Activated CD4-positive, alpha-beta T cell treated with anti-CD3 and anti-CD28 coated beads, Interleukin-2, amount 50 U/mL, for 4 hours (primary cell): ENCODE measurements around the gene LCN6.
"Not testable (repeated sequence)": the region's sequence is repeated elsewhere in the genome, so short reads cannot be mapped to it uniquely, and the experiment has no call there.

Source experiments
- DNase-seq, 2 experiments: peaks; one replicate each; pipeline ENCODE4 v3.0.0-alpha.2; 2020

The LCN6 gene

GRCh38 chr9:136782452-136782851 is 34.1 kb upstream of the LCN6 start:
- no peak for DNase-seq

GRCh38 chr9:136779808-136780207 is 31.5 kb upstream of the LCN6 start:
- no peak for DNase-seq

DNA sequence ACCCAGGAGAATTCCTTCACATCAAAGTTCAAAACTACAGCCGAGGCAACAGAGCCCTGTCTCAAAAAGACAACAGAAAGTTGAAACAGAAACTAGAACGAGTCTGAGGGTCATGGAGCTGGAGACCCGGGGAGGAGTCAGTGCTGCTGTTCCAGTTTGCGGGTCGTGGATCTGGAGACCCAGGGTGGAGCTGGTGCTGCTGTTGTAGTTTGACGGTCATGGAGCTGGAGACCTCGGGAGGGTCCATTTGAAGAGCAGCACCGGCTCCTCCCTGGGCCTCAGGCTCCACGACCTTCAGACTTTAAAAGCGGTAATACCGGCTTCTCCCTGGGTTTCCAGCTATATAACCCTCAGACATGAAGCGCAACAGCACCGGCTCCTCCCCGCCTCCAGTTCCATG is 29.0 kb upstream of the LCN6 start:
- no peak for DNase-seq

- no peak for DNase-seq
These were observed 28.6 kb upstream of the LCN6 start for GRCh38 chr9:136776947-136777346.

DNA sequence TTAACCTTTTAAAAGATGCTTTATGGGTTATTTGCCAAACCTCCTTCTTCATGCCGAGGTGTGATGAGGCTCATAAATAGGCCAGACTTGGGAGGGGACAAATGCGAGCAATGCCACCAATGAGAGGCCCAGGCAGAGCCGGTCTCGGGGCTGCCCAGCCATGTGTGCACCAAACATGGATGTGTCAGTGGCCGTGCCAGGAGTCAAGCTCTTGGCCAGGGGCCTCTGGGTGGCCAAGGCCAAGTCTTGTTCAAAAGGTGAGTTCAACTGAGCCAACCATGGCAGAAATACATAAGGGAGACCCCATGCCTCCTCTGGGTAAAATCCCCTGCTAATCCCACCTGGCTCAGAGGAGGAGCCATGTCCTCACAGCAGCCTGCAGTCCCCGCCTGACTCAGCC is 26.9 kb upstream of the LCN6 start:
- DNase-seq = no peak

GRCh38 chr9:136774416-136775045 is 26.2 kb upstream of the LCN6 start:
- no peak for DNase-seq

DNA sequence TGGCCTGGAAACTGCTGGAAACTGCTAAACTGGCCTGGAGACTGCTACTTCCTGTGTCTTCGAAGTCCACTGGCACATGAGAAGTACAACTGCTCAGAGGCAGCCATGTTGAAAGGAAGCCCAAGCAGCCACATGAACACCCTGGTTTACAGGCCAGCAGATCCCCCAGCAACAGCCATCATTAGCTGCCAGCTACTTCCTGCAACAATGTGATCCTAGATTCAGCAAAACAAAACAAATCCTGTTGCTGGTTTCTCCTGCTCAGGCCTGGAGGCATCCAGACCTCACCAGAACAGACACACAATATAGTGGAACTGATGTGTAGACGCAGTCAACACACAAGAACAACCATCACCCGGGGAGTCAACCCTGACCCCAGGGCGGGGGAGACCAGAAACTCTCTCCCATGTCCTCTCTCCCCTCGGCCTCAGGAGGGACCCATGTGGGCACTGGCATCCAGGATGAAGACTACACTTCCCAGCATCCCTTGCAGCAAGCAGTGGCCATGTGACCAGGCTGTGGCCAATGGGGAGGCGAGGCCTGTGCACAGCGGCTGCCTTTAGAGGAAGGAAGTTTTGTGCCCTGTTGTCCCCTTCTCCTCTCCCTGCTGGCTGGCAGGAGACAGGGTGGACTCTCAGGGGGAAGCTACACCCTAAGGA is 25.2 kb upstream of the LCN6 start:
- DNase-seq = no peak

DNA sequence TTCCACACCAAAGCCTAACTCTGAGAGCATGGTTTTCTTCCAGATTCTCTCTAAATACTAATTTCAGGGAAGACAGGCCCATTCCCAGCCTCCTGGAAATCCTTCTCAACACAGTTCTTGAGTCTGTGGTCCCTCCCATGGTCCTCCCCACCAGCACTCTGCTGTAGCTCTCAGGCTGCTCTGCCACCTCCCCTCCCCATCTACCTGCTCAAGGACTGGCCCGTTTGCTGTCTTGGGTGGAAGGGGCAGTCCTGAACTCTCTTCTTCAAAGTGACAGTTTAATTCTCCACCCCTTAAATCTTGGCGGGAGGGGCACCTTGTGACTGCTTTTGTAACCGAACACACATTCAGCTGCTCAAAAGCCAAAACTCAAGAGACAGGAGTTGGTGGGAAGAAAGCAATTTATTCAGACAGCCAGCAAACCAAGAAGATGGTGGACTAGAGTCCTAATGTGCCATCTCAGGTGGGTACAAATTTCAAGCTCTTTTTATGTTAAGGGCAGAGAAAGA is 23.6 kb upstream of the LCN6 start:
- DNase-seq = no peak

DNA sequence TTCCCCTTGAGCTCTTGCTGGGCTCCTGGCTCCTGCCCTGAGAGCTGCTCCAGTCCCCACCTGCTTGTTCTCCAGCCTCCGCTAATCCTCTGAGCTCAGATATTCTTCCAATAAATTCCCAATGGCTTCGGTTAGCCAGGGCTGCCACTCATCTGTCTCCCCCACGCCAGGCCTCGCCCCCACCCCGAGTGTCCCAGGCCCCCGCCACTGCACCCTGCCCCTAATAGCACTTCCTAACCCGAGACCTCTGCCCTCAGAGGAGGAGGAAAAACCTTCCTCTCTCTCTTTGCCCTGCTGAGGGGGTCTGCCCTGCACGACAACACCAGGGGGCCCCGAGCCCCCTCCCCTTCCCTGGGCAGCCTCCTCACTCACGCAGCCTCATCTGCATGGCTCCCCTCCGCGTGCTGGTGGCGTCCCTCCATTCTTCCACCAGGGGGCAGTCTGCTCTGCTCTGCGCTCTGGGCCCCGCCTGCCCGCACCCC is 21.4 kb upstream of the LCN6 start:
- DNase-seq = peak; percentile 41

- peak; percentile 24 for DNase-seq
These were observed 18.2 kb upstream of the LCN6 start for GRCh38 chr9:136766410-136767120.

- not testable (repeated sequence) for DNase-seq
These were observed 17.6 kb upstream of the LCN6 start for GRCh38 chr9:136765745-136766409.

- no peak for DNase-seq
These were observed 16.7 kb upstream of the LCN6 start for GRCh38 chr9:136765041-136765440.

DNA sequence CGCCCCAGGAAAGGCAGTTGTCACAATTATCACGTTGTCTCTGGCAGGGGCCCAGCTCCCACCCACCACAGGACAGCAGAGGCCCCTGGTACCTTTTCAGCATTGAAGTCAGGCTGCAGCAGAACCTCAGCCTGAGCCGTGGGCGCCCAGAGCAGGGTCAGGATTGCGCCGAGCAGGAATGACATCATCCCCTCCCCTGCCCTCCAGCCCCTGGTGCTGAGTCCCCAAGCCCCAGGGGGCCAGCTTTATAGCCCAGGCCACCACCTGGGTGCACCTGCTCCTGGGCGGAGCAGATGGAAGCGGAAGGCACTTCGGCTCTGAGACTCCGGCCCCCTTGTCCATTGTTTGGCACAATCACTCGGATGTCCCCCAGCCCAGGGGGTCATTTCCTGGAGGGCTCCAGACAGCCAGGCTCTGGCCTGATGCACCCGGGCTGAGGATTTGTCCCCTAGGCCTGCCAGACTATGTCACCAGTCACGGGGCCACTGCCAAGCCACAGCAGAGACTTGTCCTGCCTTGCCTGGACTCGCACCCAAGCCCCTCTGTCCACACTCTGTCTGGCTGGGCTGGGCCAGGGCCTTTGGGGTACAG is 16.1 kb upstream of the LCN6 start, which contains the start of gene LCN15:
LCN15 (minus strand) TSS at position 218 of the 591 bp plus-strand sequence; CDS start at position 188, 30 bp downstream.
- no peak for DNase-seq

DNA sequence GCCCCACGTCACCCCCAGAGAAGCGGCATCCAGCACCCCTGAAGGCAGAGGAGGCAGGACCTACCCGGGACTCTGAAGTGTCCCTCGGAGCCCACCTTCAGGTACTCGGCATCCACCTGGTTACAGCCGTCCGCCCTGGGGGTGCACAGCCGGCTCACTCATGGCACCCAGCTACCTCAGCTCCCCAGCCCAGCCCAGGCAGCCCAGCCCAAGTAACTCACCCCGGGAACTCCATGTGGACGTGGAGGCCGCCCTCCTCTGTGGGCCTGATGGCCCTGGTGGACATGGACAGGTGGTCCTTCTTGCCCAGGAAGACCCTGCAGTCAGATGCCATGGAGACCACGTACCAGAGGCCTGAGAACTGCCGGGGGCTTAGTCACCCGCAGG is 15.3 kb upstream of the LCN6 start:
- DNase-seq = no peak

DNA sequence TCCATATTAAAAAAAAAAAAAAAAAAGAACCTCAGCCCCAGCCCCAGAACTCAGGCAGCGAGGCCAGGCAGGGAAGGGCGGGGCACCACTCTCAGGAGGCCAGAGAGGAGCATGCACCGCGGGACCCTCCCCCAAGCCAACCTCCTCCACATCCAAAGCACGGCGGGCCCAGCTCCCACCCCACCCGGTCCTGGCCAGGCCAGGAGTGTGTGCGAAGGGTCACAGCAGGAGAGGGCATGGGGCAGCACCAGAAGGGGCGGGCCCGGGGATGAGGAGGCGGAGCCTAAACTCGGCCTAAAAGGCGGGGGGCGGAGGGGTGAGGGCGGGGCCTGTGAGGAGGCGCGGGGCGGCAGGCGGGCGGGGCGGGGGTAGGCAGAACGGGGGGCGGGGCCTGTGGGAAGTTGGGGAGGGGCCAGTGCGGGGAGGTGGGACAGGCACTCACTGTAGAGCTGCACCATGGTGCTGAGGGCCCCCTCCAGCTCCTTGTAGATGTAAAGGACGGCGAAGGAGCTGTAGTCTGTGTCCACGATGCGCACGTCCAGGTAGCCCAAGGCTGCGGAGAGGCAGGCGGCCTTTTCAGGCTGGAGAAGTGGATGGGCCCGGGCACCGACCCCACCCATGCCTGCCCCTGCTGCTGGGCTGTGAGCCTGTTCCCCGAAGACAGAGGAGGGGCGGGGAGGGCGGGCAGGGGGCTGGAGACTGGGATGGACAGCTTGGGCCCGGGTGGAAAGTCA is 14.8 kb upstream of the LCN6 start:
- peak; percentile 17 to 22 for DNase-seq

DNA sequence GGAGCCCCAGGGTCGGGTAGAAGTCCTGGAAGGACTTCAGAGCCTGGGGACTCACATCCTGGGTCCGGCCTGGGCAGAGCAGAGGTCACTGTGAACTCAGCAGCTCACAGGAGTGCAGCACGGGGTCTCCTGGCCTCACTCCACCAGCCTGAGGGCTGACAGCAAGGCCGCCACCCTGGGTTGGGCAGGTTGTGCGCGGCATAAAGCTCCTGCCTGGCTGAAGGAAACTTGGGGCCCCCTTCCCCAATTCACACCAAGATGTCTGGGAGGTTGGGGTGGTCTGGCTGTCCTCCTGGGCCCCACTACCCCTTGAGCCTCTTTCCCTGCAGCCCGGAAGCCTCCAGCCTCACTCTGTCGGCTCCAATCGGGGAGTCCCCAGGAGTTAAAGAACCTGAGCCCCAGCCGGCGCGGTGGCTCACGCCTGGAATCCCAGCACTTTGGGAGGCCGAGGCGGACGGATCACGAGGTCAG is 13.9 kb upstream of the LCN6 start:
- no peak for DNase-seq

DNA sequence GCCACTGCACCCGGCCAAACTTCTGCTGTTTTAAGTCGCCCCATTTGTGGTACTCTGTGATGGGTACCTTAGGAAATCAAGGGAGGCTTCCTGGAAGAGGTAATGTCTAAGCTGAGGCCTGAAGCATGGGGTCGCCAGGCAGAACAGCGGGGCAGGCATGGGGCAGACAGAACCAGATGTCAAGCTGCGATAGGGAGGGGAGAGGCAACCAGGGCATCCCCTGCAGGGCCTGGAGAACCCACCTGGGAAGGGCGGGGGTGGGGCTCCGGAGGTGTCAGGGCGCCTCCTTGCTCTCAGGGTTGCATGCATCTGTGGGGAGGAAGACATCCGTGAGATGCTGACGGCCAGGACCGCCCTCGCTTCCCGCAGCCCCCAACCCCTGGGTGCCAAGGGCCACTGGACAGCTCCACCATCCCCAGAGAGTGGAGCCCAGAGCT is 13.2 kb upstream of the LCN6 start:
- no peak for DNase-seq

DNA sequence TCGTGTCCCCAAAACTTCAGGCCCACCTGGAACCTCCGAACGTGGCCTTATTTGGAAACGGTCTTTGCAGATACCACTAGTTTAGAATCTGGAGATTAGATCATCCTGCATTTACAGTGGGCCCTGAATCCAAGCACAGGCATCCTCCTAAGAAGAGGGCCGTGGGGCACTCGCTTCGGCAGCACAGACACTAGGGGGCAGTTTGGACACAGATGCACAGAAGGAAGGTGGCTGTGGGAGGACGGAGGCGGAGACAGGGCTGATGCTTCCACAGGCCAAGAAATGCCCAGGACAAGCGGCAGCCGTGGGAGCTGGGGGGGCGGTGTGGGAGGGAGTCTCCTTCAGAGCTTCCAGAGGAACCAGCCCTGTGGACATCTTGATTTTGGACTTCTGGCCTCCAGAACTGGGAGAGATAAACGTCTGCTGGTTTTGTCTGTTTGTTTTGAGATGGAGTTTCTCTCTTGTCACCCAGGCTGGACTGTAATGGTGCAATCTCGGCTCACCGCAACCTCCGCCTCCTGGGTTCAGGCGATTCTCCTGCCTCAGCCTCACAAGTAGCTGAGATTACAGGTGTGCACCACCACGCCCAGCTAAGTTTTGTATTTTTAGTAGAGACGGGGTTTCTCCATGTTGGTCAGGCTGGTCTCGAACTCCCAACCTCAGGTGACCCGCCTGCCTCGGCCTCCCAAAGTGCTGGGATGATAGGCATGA is 12.7 kb upstream of the LCN6 start:
- DNase-seq = not testable (repeated sequence)

DNA sequence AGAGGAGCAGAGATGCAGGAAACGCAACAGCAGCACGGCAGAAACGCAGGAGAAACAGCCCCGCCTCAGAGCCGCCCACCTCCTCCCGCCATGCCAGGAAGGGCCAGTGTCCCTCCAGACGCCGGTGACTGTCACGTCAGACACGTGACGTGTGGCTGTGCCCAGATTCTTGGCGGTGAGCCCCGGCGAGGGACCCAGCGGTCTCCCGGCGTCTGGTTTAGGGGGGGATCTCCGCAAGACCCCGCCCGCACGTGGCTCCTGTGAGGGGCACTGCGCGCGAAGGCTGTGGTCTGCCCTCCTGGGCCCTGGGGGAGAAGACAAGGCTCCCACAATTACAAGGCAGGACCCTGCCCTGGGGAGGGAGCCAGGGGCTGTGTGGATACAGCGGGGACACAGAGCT is 12.1 kb upstream of the LCN6 start:
- no peak for DNase-seq

DNA sequence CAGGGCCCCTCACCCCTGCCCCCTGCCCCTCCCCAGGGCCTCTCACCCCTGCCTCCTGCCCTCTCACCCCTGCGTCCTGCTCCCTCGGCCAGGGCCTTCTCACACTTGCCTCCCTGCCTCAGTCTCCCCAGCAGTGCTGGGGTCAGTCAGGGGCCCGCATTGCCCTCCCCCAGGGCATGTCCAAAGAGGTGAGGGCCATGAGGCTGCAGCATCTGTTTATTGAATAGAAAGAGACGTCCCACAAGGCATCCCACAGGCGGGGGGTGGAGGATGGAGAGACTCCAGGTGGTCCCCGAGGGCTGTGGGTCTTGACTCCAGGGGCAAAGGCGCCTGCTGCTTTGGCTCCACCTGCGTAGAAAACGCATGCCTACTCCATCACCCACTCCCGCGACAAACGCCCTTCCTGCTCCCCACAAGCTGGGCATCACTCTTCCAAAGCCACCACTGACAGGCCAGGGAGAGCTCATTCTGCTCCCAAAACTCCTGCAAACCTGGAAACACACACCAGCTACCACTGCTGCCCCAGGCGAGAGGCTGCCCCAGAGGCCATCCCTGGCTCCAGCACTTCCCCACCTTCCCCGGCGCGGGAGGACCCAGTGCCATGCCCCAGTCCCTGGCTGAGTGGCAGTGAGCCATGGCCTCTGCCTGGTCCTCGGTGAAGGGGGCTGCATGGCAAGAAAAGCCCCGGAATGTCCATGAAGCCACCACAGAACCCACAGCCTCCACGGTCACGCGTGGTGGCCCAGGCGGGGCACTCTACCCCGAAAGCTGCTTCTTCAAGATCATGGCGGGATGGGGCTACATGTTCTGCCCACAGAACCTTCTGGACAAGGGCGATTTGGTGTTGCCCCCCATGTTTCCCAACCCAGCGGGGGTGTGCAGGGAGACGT is 11.4 kb upstream of the LCN6 start:
- DNase-seq = no peak
